Cortex of kidney (tissue), 1 donor: Measurements from ENCODE around the gene LRP4.

Experiments used
- DNase-seq: peaks from one replicate; lab custom pipeline; 2025; lab: John Stamatoyannopoulos, UW

The LRP4 gene

DNA sequence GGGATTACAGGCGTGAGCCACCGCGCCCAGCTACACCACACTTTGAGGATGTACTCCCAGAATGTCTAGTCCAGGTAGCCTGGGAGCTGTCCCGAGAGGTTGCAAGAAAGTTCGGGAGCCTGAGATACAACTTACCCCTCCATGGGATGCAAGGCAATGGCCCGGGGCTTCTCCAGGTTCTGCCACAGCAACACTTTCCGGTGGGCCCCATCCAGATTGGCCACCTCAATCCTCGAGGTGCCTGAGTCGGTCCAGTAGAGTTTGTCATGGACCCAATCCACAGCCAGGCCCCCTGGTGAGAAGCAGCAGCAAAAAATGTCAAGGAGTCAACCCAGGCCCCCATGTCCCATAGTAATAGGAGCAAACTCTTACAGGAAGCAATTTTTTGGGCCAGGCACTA is 25.5 kb downstream of the LRP4 start:
- no peak for DNase-seq

GRCh38 chr11:46892109-46892508 is 26.2 kb downstream of the LRP4 start:
- DNase-seq: no peak

GRCh38 chr11:46890665-46891064 is 27.7 kb downstream of the LRP4 start:
- DNase-seq: no peak

GRCh38 chr11:46889689-46890475 is 28.5 kb downstream of the LRP4 start:
- DNase-seq: no peak

- DNase-seq: no peak
These were observed 29.1 kb downstream of the LRP4 start for GRCh38 chr11:46889251-46889650.

DNA sequence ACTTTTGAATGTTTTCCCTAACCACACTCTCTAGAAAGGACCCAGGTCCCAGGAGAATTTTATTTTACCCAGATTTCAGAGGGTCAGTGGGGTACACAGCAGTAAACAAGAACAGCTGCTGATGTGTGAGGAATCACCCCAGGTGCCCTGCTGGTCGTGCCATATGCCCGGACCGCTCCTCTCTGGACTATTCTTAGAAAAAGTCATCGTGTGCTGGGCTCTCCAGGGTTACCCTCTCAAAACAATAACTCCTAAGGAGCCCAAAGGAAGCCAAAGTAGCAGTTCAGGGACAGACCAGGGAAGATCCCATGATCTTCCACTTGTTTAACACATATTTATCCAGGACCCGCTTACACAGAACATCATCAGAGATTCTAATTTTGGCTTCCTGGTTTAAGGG is 29.7 kb downstream of the LRP4 start:
- no peak for DNase-seq

- DNase-seq: no peak
These were observed 32.1 kb downstream of the LRP4 start for GRCh38 chr11:46886211-46886610.

DNA sequence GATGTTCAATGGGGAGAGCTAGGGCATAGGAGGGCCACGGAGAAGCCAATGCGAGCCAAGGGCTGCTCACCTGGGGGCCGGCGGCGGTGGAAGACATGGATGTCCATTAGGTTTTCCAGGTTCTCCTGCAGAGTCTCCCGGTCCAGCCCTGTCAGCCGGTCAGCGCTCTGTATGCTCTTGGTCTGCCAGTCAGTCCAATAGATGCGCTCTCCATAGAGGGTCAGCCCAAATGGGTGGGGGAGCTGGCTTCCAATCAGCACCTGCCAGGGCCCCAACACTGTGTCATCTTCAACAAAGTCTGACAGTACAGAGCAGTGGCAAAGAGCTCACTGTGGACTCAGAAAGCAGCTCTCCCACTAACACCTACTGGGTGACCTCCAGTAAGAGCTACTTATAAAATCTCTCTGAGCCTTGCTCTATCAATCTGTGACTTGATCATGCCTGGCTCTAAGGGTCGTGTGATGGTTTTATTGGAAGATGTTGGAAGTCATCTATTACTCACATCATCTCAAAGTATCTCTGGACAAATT is 39.2 kb downstream of the LRP4 start:
- DNase-seq: no peak

DNA sequence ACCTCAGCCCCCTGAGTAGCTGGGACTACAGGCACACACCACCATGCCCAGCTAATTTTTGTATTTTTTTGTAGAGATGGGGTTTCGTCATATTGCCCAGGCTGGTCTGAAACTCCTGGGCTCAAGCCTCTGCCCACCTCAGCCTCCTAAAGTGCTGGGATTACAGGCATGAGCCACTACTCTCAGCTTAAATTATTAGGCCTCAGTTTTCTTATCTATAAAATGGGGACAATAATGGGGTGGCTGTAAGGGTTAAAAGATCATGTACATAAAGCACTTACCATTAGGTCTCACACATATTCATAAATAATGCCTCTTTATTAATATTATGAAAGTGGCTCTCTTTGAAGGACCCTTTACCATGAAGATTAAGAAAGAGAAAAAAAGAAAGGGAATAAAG is 40.8 kb downstream of the LRP4 start:
- no peak for DNase-seq

DNA sequence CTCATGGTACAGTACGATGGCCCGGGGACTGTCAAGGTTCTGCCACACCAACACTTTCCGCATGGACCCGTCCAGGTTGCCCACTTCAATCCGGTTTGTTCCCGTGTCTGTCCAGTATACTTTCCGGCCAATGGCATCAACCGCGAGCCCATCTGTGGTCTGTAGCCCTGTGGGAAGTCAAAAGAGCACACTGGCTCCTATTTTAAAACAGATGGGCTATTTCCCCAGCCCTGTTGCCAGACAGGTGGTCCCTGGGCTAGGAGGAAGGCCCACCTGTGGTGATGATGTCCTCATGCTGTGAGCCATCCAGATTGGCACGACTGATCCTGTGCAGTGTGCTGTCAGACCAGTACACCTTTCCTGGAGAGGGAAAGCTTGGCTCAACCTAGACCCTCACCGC is 41.9 kb downstream of the LRP4 start:
- no peak for DNase-seq

GRCh38 chr11:46874586-46874985 is 43.8 kb downstream of the LRP4 start:
- no peak for DNase-seq

DNA sequence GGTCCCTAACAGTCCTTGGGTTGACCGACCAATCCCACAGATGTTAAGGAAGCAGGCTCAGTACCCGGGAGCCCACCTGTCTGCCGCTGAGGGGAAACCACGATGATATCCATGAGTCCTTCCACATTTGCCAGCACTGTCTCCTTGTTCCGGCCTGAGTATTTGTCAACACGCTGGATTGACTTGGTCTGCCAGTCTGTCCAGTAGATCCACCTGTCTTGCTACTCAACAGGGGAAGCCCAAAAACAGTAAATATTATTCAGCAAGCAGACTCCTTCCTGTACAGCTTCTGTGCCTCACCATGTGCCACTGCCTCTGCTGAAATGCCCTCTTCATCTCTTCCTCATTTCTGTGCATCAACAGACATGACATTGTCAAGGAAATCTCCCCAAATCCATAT is 49.4 kb downstream of the LRP4 start:
- no peak for DNase-seq

DNA sequence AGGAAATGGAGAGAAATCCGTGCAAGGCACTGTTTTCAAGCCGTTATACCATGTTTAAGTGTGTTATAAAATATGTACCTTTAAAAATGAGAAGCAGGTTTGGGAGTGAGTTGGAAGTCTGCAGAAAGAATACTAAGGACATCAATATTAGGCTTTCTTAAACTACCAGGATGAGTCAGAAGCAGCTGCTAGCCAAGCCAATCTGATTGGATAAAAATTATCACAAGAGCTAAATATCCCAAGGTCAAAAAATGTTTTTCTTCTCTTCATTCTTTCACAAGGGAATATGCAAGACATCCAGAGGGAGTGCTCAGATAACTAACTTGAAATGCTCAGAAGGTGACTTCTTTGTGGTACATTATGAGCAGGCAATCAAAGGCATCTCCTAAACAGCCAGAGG is 53.0 kb downstream of the LRP4 start:
- DNase-seq: no peak

DNA sequence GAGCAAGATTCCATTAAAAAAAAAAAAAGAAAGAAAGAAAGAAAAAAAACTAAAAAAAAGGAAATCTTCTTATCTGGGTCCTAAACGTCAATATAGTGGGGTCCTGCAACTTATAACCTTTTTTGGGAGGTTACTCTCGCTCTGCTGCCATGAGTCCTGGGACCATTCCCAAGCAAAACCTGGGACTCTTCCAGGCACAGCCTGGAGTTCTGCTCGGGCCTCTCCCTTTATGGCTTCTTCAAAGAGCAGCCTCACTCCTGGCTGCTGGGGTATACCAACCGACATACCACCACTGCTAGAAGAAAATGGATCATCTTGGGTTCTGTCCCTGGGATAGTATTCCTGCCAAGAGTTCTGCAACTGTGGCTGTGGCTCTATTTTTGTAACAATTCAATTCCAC is 58.1 kb downstream of the LRP4 start:
- no peak for DNase-seq

- DNase-seq: no peak
These were observed 59.3 kb downstream of the LRP4 start for GRCh38 chr11:46858920-46859546.

DNA sequence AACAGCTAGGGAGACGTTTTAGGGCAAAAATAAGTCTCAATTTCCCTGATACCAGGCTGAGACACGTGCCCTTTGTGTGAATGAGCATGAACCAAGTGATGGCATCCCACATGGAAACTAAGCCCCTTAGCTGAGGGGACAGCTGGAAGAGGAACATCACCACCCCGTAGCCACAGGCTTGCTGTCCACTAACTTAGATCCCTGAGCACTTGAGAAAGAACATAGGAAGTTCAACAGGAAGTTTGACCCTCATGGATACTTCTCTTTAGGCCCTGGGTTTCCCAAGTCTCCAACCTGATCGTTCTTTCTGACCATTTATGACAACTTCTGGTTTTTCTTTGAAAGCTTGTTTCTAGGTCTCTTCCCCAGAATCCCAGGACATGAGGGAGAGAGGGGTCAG is 60.7 kb downstream of the LRP4 start:
- DNase-seq: no peak

DNA sequence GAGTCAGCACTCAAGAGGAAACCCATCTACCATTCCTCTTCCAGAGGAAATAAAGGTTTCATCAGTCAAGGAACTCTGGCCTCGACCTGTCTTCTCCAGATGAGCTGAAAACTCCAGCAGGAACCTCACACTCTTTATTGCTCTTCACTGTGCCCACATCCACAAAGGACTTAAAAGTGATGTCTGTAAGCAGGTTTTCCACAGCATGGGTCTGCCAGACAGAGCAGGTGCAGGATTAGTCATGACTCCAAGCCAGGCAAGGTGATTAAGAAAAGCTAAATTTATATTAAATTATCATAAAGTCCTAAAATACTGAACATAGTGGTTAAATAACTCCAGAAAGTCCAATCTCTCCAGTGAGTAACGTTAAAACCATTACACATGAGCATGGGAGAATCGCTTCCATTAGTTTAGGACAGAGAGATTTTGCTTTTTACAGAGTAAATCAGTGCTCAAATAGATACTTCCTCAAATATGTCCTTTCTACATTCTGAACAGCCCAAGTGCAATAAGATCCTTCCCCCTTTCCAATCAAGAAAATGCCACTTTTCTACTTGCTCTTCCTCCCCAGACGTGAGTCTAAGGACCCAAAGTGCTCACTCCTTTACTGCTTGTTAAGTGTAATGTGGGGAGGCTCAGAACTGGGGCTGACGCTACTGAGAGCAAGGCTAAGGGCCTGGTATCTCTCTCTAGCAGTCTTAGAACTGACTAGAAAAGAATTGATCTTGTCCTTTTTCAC is 61.6 kb downstream of the LRP4 start:
- no peak for DNase-seq

DNA sequence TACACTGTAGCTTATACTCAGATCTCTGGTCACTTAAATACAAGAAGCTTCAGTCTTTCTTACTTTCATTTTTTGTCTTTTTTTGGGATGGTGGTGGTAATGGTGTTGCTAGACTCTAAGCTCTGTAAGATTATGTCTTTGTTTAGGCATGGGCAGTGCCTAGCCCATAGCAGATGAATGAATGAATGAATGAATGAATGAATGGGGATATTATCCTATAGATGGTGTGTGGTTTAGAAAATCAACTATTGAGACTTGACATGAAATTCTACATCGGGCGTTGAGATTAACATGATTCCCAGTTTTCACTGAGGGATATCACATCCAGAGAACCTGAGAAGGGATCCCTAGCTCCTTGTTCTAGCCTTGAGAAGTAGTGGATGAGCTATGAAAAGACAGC is 62.5 kb downstream of the LRP4 start:
- no peak for DNase-seq

DNA sequence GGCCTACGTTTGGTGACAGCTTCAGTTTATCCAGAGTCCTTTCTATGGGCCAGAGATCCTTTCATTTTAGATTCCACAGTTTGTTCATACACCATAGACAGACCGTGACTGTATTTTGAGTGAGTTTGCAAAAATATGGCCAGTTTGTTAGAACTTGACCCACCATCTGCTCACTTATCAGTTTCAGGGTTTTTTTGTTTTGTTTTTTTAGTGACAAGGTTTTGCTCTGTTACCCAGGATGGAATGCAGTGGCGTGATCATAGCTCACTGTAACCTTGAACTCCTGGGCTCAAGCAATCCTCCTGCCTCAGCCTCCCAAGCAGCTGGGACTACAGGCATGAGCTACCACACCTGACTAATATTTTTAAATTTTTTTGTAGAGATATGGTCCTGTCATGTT is 63.2 kb downstream of the LRP4 start:
- no peak for DNase-seq

DNA sequence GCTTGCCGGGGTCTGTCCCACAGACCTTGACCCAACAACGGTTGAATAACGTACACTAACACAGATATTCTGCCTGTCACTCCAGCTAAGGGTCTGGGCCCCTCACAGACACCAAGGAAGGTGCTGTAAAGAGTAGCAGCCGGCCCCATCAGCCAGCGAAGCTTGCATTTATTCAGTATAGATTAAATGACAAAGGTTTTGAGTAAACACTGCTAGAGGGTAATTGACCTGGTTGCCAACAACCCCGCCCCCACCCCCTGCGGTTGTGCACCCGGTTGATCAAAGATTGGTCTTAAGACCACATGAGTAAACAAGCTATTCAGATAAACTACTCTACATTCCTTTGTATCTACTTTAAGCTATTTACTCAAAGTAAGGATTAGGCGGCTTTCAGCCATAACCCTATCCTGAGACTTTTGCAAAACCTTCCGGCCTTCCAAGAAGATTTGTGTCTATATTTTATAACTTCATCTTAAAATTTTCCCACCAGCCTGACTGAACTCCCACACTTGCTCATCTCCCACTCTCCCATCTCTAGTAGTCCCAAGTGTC is 67.4 kb downstream of the LRP4 start:
- no peak for DNase-seq

- no peak for DNase-seq
These were observed 68.7 kb downstream of the LRP4 start for GRCh38 chr11:46849631-46850030.

- DNase-seq: no peak
These were observed 71.9 kb downstream of the LRP4 start for GRCh38 chr11:46846510-46846830.
